GM21526 (cell line): ENCODE data around the gene TMUB1.

Experiments used
- ATAC-seq: cut with Tn5 transposase; IDR thresholded peaks from one replicate; pipeline ENCODE4 v1.9.1; 2021; ENCODE audit warnings: moderate library complexity; ENCODE audit not compliant: unreplicated experiment, low FRiP score

The TMUB1 gene

GRCh38 chr7:151121380-151122170, 38.3 kb upstream of the TMUB1 start:
- no peak for ATAC-seq

- ATAC-seq = no peak
Measured at GRCh38 chr7:151120896-151121295, 37.6 kb upstream of the TMUB1 start.

DNA sequence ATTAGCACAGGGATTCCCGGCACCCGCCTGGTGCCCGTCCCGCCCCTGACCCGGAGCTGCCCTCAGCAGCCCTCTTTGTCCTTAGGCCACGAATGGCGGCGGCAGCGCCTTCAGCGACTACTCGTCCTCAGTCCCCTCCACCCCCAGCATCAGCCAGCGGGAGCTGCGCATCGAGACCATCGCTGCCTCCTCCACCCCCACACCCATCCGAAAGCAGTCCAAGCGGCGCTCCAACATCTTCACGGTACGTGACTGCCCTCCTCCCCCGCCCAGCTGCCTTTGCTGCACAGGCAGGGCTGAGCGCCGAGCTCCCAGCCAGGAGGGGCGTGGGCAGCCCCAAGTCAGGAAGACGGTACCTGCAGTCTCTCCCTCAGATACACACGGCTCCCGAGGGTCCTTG, 36.6 kb upstream of the TMUB1 start:
- ATAC-seq = no peak

DNA sequence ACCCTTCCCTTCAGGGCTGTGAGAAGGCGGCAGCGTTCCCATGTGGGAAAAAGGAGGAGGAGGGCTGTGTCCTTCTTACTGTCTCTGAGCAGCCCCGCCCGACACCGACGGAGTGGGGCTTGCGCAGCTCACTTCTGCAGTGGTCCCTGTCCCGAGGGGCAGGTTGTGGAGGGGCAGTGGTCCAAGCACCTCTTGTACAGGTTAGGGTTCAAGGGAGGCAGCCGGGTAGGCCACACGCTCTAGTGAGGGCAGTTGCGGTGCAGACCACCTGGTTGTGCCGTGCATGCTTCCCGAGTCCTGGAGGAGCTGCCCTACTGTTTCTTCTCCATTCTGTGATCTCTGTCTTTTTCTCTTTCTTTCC, 35.7 kb upstream of the TMUB1 start:
- ATAC-seq = no peak

DNA sequence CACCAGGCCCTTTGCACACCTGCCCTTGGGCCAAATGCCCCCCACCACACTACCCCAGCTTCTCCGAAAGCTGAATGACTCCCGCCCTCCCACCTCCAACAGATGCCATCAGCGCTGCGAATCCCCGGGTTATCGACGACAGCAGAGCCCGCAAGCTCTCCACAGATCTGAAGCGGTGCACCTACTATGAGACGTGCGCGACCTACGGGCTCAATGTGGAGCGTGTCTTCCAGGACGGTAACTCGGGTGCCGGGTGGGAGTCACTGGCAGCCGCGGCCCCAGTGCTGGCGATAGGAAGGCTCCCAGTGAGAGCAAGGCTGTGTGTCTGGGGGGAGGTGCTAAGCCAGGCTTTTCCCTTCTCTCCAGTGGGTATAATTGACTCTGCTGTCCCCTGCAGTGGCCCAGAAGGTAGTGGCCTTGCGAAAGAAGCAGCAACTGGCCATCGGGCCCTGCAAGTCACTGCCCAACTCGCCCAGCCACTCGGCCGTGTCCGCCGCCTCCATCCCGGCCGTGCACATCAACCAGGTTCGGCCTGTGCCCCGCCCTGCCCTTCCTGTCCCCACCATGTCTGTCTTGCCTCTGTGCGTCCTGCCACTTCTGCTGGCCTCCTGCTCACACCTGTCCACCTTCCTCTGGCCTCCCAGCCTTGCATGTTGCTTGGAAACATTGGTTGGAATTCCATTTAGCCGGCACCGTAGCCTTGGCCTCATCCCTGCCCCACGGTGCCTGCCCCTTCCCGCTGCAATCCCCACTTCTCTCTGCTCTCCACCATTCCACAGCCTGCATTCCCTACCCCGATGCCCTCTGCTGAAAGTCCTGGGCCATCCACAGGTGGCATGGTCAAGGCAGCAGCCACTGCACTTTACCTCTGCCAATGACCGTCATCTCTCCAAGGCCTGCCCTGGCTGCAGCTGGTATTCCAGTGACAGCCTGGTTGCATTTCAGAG, 35.1 kb upstream of the TMUB1 start:
- no peak for ATAC-seq

GRCh38 chr7:151117565-151117964, 34.3 kb upstream of the TMUB1 start:
- ATAC-seq = no peak

DNA sequence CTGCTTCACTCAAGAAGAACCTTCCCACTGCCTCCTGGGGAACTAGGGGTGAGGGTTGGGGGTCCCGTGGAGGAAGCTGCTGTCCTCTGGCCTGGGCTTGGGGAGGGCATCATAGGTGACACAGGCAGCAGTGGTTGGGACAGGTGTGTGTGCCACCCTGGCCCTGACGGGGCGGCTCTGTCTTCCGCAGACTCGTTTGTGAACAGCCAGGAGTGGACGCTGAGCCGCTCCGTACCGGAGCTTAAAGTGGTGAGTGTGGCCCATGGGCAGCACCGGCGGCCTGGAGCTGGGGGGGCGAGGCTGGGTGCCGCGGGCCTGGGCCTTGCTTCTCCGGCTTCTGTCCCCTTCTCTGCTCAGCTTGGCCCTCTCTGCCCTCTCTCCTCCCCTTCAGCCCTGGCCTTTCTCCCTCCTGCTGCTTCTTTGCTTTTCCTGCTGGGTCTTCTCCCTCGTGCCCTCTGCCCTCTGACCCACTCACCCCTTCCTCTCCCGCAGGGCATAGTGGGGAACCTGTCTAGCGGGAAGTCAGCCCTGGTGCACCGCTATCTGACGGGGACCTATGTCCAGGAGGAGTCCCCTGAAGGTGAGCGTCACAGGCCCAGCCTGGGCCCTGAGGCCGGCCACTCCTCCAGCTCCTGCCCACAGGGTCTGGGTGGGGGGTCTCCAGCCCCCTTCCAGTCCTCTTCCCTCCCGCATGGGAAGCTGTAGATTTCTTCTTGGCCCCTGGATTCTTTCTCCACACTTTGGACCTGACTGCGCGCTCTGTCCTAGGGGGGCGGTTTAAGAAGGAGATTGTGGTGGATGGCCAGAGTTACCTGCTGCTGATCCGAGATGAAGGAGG, 33.5 kb upstream of the TMUB1 start:
- ATAC-seq = no peak

DNA sequence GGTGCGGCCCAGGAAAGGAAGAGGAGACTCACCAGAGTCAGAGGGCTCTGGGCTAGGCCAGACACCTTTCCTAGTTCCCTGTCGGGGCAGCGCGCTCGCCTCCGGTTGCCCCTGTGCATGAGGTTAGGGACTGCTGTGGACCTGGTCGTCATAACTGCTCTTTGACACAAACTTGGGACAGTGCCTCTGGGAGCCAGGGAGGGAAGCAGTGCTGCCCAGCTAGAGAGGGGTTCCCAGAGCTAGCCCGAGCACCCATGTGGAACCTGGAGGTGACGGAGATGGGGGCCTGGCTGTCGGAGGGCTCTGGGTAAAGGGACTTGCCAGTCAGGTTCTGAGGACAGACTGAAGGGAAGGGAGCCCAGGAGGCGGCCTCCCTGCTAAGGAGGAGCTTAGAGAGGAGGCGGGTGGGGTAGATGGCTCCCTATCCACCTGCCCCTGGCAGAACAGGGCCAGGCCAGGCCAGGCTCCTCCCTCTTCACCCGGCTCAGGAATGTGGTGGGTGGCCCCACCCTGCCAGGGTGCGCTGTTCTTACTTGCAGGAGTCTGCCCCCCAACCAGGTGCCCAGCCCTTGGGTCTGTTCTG, 32.6 kb upstream of the TMUB1 start:
- no peak for ATAC-seq

- ATAC-seq = no peak
Measured at GRCh38 chr7:151115121-151115835, 32.0 kb upstream of the TMUB1 start.

DNA sequence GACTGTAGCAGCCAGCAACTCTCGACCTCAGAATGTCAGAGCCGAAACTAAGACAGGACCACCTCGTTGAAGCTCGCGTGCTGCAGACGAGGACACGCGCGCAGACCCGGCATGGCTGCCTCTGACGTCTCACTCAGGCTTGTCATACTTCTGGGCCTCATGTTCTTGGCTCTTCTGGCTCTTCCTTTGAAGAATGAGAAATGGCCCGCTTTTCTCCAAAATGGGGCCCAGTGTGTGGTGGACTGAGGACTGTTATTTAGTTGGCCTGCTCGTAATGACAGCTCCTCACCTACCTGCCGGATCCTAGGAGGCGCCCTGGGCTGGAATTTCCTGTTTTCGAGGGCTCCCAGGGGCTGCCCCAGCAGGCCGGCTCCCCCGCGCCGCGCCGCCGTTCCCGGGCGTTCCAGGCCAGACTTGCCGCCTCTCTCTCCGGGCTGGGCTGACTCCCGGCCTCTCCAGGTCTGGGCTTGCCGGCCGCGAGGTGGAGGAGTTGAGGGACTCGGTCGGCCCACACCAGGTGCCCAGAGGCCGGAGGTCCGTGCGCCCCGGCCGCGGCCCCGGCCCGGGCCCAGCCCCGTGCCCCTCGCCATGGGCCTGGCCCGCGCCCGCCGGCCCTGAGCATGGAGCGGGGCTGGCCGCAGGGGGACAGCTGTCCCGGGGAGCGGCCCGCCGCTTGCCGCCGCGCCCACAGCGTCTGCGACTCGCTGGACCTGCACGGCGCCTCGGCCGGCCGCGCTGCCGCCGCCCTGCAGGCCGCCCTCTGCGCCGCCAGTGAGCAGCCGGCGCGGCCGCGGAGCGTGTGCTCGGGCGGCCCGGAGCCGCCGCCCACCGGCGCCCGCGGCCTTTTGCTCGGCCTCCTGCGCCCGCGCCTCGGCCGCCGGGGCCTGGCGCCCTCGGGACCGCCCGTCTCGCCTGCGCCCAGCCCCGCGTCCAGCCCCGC, 31.1 kb upstream of the TMUB1 start:
- no peak for ATAC-seq

DNA sequence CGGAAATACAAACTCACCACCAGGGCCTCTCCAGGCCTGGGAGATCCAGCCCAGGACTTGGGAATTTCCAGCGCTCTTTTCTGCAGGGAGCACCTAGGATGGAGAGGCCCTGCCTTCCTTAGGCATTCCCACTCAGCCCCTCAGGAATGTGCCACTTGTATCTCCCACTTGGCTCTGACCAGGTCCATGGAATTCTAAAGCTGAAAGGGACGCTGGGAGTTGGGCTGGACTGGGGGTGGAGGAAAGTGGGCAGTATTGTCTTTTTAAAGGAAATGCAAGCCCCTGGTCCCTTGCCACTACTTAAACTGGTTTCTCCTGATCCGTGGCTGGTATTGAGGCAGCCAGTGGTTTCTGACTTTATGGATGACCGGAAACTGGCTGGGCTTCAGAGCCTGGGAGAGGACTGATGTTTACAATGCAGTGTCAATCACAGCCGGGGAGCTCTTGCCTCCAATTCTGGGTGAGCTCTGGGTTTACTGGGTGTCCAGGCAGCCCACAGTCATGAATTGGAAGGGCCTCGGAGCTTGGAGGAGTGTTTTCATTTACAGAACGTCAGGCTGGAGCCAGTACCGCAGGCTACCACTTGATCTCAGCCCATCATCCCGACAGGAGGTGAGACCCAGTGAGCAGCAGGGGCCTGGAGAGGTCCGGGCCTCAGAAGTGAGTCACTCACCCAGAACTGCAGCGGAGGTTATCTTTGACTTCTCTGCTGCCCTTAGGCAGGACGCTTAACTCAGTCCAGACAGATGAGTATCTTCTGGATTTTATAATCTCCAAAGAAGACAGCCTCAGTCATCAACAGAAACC, 30.3 kb upstream of the TMUB1 start:
- ATAC-seq = no peak

- peak; percentile 54 for ATAC-seq
Measured at GRCh38 chr7:151110941-151111645, 27.8 kb upstream of the TMUB1 start.

- no peak for ATAC-seq
Measured at GRCh38 chr7:151110236-151110940, 27.1 kb upstream of the TMUB1 start.

DNA sequence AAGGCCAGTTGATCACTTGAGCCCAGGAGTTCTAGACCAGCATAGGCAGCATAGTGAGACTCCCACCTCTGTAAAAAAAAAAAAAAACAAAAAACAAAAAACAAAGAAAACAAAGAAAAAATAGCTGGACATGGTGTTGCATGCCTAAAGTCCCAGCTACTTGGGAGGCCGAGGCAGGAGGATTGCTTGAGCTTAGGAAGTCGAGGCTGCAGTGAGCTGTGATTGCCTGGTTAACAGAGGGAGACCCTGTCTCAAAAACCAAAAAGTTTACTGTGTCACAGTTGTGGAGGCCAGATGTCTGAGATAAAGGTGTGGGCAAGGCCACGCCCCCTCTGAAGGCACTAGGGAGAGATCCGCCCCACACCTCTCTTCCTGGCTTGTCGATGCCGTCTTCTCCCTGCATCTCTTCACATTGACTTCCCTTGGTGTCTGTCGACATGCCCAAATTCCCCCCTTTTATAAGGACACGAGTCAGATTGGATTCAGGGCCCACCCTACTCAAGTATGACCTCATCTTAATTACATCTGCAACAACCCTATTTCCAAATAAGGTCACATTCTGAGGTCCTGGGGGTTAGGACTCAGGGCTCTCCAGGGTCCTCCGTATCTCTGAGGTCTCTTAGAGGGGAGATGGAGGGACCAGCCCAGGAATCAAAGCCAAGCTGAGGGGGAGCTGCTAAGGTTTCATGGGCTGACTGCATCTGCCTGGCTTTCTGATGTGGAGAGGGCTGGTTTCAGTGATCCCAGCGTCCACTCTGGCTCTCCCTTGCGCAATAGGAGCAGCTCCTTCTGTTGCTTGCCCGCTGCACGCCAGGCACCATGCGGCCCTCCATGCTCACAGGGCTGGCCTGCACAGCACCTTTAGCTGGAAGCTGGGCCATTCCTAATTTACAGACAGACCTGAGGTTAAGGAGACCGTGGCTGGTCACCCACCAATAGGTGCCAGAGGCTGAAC, 26.1 kb upstream of the TMUB1 start:
- ATAC-seq = no peak

DNA sequence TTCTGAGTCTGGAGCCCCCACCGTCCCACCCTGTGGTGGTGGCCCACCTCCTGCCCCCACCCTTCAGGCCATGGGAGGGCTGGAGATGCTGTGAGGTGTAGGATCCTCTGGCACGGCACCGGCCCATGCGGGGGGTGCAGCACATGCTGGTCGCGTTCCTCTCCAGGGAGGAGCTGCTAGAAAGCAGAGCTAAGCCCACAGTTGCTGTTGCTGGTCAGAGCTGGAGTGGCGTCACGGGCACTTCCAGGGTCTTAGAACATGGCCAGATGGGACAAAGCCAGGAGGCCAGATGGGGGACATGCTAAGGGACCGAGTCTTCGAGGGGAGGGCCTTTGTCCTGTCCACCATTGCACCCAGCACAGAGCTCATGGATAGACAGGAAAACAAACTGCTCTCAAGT, 24.6 kb upstream of the TMUB1 start:
- ATAC-seq = no peak
